SU-DHL-6 (cell line): ENCODE measurements around the gene HP1BP3.

ENCODE experiments used
- H2AFZ ChIP-seq: fragments of 200-600 bp; sonication (generic); 2 replicates; pipeline ENCODE4 v1.6.1; 2014; ENCODE audit warnings: low read depth, mild to moderate bottlenecking, moderate library complexity, mixed read lengths, antibody characterized with exemption, low read length; ENCODE audit not compliant: severe bottlenecking
- H3F3A ChIP-seq: fragments of 200-600 bp; shearing (Covaris generic); 2 replicates; pipeline ENCODE4 v1.6.0; 2016; ENCODE audit warnings: antibody characterized with exemption, mild to moderate bottlenecking; ENCODE audit not compliant: insufficient read depth
- H3K27ac ChIP-seq: fragments of 200-600 bp; sonication (generic); 2 replicates; pipeline ENCODE4 v1.5.1; 2016; ENCODE audit warnings: low read depth, mild to moderate bottlenecking, low read length, moderate library complexity, mixed read lengths
- H3K27me3 ChIP-seq: fragments of 200-600 bp; sonication (generic), shearing (Covaris generic); 2 replicates; pipeline ENCODE4 v1.6.0; 2014; ENCODE audit warnings: mild to moderate bottlenecking, low read length
- H3K36me3 ChIP-seq: fragments of 200-600 bp; sonication (generic); 2 replicates; pipeline ENCODE4 v1.6.1; 2014; ENCODE audit warnings: mild to moderate bottlenecking, low read length, mixed read lengths
- H3K4me2 ChIP-seq: fragments of 300-600, 200-600 bp; shearing (Covaris generic), sonication (generic); 2 replicates; pipeline ENCODE4 v1.6.0; 2014; ENCODE audit warnings: low read length, low read depth, mild to moderate bottlenecking; ENCODE audit not compliant: poor library complexity, severe bottlenecking
- H3K4me3 ChIP-seq: fragments of 200-600 bp; sonication (generic); 2 replicates; pipeline ENCODE4 v1.5.1; 2014; ENCODE audit warnings: antibody characterized with exemption, low read length, mild to moderate bottlenecking, mixed read lengths; ENCODE audit not compliant: insufficient read depth, poor library complexity, severe bottlenecking
- H3K79me2 ChIP-seq: fragments of 200-600 bp; sonication (generic); 2 replicates; pipeline ENCODE4 v1.6.1; 2014; ENCODE audit warnings: mild to moderate bottlenecking, low read length, moderate library complexity; ENCODE audit not compliant: insufficient read depth
- H3K9ac ChIP-seq: fragments of 200-600 bp; sonication (generic); 2 replicates; pipeline ENCODE4 v1.7.0; 2014; ENCODE audit warnings: mild to moderate bottlenecking, low read length
- H3K9me2 ChIP-seq: fragments of 200-600 bp; sonication (generic); replicated peaks from 2 replicates; pipeline ENCODE4 v1.6.1; 2014; ENCODE audit warnings: low read length; ENCODE audit not compliant: insufficient read depth
- H3K9me3 ChIP-seq: fragments of 200-600 bp; sonication (generic); 2 replicates; pipeline ENCODE4 v1.6.1; 2014; ENCODE audit warnings: low read length, mixed read lengths; ENCODE audit not compliant: insufficient read depth
- H4K20me1 ChIP-seq: fragments of 200-600 bp; sonication (generic); 2 replicates; pipeline ENCODE4 v1.6.1; 2014; ENCODE audit warnings: low read depth, mild to moderate bottlenecking, antibody characterized with exemption, low read length, moderate library complexity, mixed read lengths
- EZH2phosphoT487 ChIP-seq: fragments of 200-600 bp; sonication (generic), shearing (Covaris generic); conservative IDR thresholded peaks from 2 replicates; pipeline ENCODE4 v1.6.1; 2018; ENCODE audit warnings: mild to moderate bottlenecking, antibody characterized with exemption, low read length, moderate library complexity, mixed read lengths
- TF ChIP-seq, protein P1 (sequence below): fragments of 200-600 bp; sonication (generic); IDR thresholded peaks from one replicate; pipeline ENCODE4 v1.5.1; 2017; ENCODE audit warnings: antibody characterized with exemption, mild to moderate bottlenecking, low read length, moderate library complexity; ENCODE audit not compliant: insufficient read depth, poor library complexity, severe bottlenecking

Gene HP1BP3

GRCh38 chr1:20763417-20763816 lies 23.7 kb downstream of the HP1BP3 start:
- peaks cover 63% of the 10 kb centered on the region for H3K36me3 ChIP-seq
- H3K9me3 ChIP-seq: no peaks in the 10 kb centered on the region
- no peak overlapping the region for H3K4me2 ChIP-seq
- TF ChIP-seq, protein P1, sequence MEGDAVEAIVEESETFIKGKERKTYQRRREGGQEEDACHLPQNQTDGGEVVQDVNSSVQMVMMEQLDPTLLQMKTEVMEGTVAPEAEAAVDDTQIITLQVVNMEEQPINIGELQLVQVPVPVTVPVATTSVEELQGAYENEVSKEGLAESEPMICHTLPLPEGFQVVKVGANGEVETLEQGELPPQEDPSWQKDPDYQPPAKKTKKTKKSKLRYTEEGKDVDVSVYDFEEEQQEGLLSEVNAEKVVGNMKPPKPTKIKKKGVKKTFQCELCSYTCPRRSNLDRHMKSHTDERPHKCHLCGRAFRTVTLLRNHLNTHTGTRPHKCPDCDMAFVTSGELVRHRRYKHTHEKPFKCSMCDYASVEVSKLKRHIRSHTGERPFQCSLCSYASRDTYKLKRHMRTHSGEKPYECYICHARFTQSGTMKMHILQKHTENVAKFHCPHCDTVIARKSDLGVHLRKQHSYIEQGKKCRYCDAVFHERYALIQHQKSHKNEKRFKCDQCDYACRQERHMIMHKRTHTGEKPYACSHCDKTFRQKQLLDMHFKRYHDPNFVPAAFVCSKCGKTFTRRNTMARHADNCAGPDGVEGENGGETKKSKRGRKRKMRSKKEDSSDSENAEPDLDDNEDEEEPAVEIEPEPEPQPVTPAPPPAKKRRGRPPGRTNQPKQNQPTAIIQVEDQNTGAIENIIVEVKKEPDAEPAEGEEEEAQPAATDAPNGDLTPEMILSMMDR: no peak
- H3K79me2 ChIP-seq: no peaks in the 10 kb centered on the region
- no peaks in the 10 kb centered on the region for H3K27me3 ChIP-seq
- no peaks in the 10 kb centered on the region; the same call in 1 of the 2 replicates for H4K20me1 ChIP-seq
- H3K9ac ChIP-seq: no peak overlapping the region
- no peak overlapping the region for H3K27ac ChIP-seq
- H3K4me3 ChIP-seq: no peak overlapping the region
- H2AFZ ChIP-seq: no peak overlapping the region
- peaks cover 3% of the 10 kb centered on the region; the same call in 1 of the 2 replicates for H3F3A ChIP-seq
- no peaks in the 10 kb centered on the region for H3K9me2 ChIP-seq

- no peak overlapping the region for H3K27ac ChIP-seq
- TF ChIP-seq, protein P1: no peak
- H3K9me3 ChIP-seq: no peaks in the 10 kb centered on the region
- peaks cover 50% of the 10 kb centered on the region for H3K36me3 ChIP-seq
- no peaks in the 10 kb centered on the region; the same call in 1 of the 2 replicates for H4K20me1 ChIP-seq
- no peak overlapping the region for H2AFZ ChIP-seq
- H3K4me3 ChIP-seq: no peak overlapping the region
- H3K4me2 ChIP-seq: no peak overlapping the region
- H3K79me2 ChIP-seq: no peaks in the 10 kb centered on the region
- H3K9me2 ChIP-seq: no peaks in the 10 kb centered on the region
- no peak overlapping the region for H3K9ac ChIP-seq
- H3F3A ChIP-seq: peaks cover 9% of the 10 kb centered on the region; the same call in 1 of the 2 replicates
- no peaks in the 10 kb centered on the region for H3K27me3 ChIP-seq
Observed at GRCh38 chr1:20760322-20760721, 26.8 kb downstream of the HP1BP3 start.

DNA sequence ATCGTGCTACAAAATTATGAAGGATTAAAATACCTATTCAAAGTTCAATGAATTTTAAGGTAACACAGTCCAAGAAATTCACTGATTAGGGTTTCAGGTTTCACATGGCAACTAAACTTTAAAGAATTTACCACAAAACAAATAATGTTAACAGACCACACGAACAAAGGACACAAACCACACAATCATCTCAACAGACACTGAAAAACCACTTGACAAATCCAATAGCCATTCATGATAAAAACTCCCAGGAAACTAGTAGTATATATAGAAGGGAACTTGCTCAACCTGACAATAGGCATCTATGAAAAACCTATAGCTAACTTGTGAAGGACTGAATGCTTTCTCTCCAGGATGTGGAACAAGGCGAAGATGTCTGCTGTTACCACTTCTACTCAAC lies 33.5 kb downstream of the HP1BP3 start:
- H3K36me3 ChIP-seq: peaks cover 30% of the 10 kb centered on the region

More for the DNA sequence above, 33.5 kb downstream of the HP1BP3 start:
- no peak overlapping the region for H3K27ac ChIP-seq
- H3K9me3 ChIP-seq: no peaks in the 10 kb centered on the region
- H3K4me2 ChIP-seq: no peak overlapping the region
- no peak overlapping the region for H3K9ac ChIP-seq
- no peaks in the 10 kb centered on the region for H3K27me3 ChIP-seq
- no peak overlapping the region for H3K4me3 ChIP-seq
- peaks cover 18% of the 10 kb centered on the region; the same call in 1 of the 2 replicates for H3F3A ChIP-seq
- no peak overlapping the region for H2AFZ ChIP-seq
- no peaks in the 10 kb centered on the region for H3K9me2 ChIP-seq
- no peaks in the 10 kb centered on the region for H4K20me1 ChIP-seq
- TF ChIP-seq, protein P1: no peak
- no peak for TF ChIP-seq EZH2phosphoT487
- no peaks in the 10 kb centered on the region; the same call in 1 of the 2 replicates for H3K79me2 ChIP-seq
